ENCODE results near the gene ADAM12. TPM values are rescaled to one million over a fixed set of nuclear protein-coding genes. Genes with fewer than 3 reads are reported as not detected.
"Not testable (repeated sequence)": the region's sequence is repeated elsewhere in the genome, so short reads cannot be mapped to it uniquely, and the experiment has no call there.

ADAM12 gene
- total RNA-seq, 4 donors from 2014 or later: 0.19 to 2.6 (median 1.5) TPM

DNA sequence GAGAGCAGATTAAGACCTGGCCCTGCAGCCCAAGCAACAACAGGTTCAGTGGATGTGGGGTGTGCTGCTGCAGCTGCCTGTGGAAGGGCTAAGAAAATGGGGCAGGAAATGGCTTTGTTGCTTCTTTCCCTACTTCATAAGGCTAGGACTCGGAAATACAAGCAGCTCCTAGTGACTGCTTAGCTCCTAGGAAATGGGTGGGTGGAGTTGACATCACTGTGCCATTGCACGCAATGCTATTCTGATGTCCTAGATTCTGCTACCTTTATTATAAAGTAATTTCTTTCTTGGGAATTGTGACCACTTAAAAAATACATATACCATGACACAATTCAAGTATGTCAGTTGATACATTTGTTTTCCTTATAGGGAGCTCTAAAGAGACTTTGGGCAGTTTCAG, 336.1 kb downstream of the ADAM12 start:
- no peaks in the 10 kb centered on the region for H3K36me3 ChIP-seq
- no peak overlapping the region for H3K4me3 ChIP-seq
- H3K4me1 ChIP-seq: peaks cover 6% of the 10 kb centered on the region
- WGBS: 92% methylated on average over 2 of the region's 2 CpGs
- no peak for DNase-seq (ENCODE audit: low spot score in 2 of 2)
- TF ChIP-seq, protein P1, sequence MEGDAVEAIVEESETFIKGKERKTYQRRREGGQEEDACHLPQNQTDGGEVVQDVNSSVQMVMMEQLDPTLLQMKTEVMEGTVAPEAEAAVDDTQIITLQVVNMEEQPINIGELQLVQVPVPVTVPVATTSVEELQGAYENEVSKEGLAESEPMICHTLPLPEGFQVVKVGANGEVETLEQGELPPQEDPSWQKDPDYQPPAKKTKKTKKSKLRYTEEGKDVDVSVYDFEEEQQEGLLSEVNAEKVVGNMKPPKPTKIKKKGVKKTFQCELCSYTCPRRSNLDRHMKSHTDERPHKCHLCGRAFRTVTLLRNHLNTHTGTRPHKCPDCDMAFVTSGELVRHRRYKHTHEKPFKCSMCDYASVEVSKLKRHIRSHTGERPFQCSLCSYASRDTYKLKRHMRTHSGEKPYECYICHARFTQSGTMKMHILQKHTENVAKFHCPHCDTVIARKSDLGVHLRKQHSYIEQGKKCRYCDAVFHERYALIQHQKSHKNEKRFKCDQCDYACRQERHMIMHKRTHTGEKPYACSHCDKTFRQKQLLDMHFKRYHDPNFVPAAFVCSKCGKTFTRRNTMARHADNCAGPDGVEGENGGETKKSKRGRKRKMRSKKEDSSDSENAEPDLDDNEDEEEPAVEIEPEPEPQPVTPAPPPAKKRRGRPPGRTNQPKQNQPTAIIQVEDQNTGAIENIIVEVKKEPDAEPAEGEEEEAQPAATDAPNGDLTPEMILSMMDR (IDR thresholded peaks at IDR 0.05): no peak
- TF ChIP-seq EP300 (IDR thresholded peaks at IDR 0.05) (no peak), POLR2A (IDR thresholded peaks at IDR 0.05) (no peak), POLR2AphosphoS5 (IDR thresholded peaks at IDR 0.05) (no peak)
- no peaks in the 10 kb centered on the region for H3K27me3 ChIP-seq
- no peak overlapping the region for H3K27ac ChIP-seq
- no peaks in the 10 kb centered on the region for H3K9me3 ChIP-seq

DNA sequence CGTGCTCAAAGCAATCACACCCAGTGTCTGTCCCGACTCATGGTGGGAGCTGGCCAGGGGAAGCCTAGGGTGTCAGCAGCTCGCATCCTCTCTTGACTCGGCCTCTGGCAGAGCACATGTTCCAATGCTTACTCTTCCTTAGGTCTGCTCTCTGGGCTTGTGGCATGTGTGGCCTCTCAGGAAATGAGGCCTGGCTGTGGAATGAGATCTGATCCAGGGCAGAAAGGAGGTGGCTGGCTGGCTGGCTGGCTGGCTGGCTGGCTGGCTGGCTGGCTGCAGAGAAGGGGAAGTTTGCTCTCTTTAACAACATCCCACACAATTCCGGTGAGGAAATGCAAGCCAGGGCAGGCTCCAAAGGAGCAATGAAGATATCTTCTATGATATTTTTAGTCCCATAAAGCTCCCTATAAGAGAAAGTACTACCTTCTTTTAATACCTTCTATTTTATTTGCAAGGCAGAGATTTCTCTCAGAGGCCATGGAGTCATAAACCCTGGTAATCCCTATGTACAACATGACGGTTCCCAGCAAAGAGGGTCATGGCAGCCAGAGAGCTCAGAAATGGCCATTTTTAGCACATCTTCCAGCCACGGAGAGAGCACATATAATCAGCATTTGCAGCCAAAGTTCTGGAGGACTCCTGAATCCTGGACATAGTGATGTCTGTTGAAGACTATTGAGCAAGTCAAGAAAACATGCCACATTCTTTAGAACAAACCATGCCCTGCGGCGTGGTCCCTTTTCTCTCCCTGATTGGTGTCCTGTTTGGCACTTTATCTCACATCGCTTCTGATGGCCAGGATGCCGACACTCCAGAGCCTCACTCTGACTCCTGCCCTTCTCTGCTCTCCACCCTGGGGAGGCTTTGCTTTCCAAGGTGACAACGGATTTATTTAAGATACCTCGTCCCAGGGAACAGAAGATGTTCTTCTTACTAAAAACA, 338.2 kb downstream of the ADAM12 start:
- WGBS: 73% methylated on average over 12 of the region's 13 CpGs
- Histone ChIP-seq H3K4me1 (peaks cover 6% of the 10 kb centered on the region), H3K36me3 (no peaks in the 10 kb centered on the region), H3K27ac (no peak overlapping the region), H3K27me3 (no peaks in the 10 kb centered on the region), H3K9me3 (no peaks in the 10 kb centered on the region), H3K4me3 (no peak overlapping the region)
- TF ChIP-seq, protein P1 (IDR thresholded peaks at IDR 0.05): no peak
- no peak for TF ChIP-seq EP300 (IDR thresholded peaks at IDR 0.05)
- no peak for TF ChIP-seq POLR2AphosphoS5 (IDR thresholded peaks at IDR 0.05)
- TF ChIP-seq POLR2A (IDR thresholded peaks at IDR 0.05): no peak
- no peak for DNase-seq (ENCODE audit: low spot score in 2 of 2)

DNA sequence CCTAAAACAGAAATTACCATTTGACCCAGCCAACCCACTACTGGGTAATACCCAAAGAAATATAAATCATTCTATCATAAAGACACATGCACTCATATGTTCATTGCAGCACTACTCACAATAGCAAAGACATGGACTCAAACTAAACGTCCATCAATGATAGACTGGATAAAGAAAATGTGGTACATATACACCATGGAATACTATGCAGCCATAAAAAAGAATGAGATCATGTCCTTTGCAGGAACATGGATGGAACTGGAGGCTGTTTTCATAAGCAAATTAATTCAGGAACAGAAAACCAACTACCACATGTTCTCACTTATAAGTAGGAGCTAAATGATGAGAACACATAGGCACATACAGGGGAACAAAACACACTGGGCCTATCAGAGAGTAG, 340.5 kb downstream of the ADAM12 start:
- 78% methylated on average over 1 of the region's 1 CpG for WGBS
- H3K27me3 ChIP-seq; H3K4me1 ChIP-seq; H3K9me3 ChIP-seq; H3K27ac ChIP-seq; H3K4me3 ChIP-seq; H3K36me3 ChIP-seq; DNase-seq (ENCODE audit: low spot score in 2 of 2): not testable (repeated sequence)

DNA sequence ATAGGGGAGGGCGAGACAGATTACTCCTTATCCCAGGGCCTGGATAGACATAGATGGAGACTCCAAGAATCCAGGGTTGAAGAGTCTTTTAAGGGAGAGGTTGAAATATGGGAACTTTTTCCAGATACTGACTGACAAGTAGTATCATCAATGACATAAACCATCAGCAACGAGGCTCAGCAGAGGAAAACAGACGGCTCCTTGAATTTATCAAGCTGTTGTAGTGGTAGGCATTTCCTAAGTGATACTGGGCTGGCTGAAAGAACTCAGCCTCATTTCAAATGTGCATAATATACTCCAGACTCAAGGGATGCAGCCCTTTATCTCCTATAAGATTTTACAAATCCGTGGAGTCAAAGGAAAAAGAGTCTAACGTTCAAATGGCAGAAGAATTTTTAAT, 341.4 kb downstream of the ADAM12 start:
- TF ChIP-seq, protein P1 (IDR thresholded peaks at IDR 0.05): no peak
- TF ChIP-seq EP300 (IDR thresholded peaks at IDR 0.05) (no peak), POLR2AphosphoS5 (IDR thresholded peaks at IDR 0.05) (no peak), POLR2A (IDR thresholded peaks at IDR 0.05) (no peak)

DNA sequence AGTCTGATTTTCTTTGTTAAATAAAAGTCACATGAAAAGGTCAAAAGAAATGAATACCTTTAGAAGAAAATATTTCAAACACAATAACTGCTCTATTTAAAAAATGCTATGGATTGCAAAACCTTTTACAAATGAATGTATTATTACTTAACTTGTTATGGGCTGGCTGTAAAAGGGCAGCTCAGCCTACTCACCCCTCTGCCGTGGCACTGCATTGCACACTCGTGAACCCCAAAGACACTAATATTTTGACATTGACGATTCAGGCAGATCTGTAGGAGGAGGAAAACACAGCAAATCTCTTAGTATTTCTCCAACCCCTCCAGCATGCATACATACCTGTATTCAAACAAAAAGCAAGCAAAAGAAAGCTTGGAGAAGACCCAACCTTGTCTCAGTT, 342.4 kb downstream of the ADAM12 start:
- DNase-seq (ENCODE audit: low spot score in 2 of 2): no peak
- H3K4me1 ChIP-seq: peaks cover 17% of the 10 kb centered on the region
- no peak overlapping the region for H3K27ac ChIP-seq
- no peaks in the 10 kb centered on the region for H3K27me3 ChIP-seq
- no peak overlapping the region for H3K4me3 ChIP-seq
- TF ChIP-seq POLR2AphosphoS5 (IDR thresholded peaks at IDR 0.05) (no peak), POLR2A (IDR thresholded peaks at IDR 0.05) (no peak), EP300 (IDR thresholded peaks at IDR 0.05) (no peak)
- TF ChIP-seq, protein P1 (IDR thresholded peaks at IDR 0.05): no peak
- no peaks in the 10 kb centered on the region for H3K36me3 ChIP-seq
- 72% methylated on average over 3 of the region's 3 CpGs for WGBS
- H3K9me3 ChIP-seq: no peaks in the 10 kb centered on the region

More for the DNA sequence above, 341.4 kb downstream of the ADAM12 start:
- Histone ChIP-seq H3K27ac (no peak overlapping the region), H3K9me3 (no peaks in the 10 kb centered on the region), H3K36me3 (no peaks in the 10 kb centered on the region), H3K27me3 (no peaks in the 10 kb centered on the region), H3K4me3 (no peak overlapping the region), H3K4me1 (peaks cover 14% of the 10 kb centered on the region)
- DNase-seq (ENCODE audit: low spot score in 2 of 2): no peak
- 73% methylated on average over 5 of the region's 5 CpGs for WGBS

All from suprapubic skin (tissue), 4 donors.